NCI-H2081 treated with DMSO at 0.1 percent for 48 hours (cell line): ENCODE data around the gene LRCOL1.

Source experiments
- DNase-seq: peaks from one replicate; lab custom pipeline; 2025; lab: John Stamatoyannopoulos, UW

The LRCOL1 gene

GRCh38 chr12:132581348-132582057, 28.9 kb downstream of the LRCOL1 start:
- DNase-seq: no peak

DNA sequence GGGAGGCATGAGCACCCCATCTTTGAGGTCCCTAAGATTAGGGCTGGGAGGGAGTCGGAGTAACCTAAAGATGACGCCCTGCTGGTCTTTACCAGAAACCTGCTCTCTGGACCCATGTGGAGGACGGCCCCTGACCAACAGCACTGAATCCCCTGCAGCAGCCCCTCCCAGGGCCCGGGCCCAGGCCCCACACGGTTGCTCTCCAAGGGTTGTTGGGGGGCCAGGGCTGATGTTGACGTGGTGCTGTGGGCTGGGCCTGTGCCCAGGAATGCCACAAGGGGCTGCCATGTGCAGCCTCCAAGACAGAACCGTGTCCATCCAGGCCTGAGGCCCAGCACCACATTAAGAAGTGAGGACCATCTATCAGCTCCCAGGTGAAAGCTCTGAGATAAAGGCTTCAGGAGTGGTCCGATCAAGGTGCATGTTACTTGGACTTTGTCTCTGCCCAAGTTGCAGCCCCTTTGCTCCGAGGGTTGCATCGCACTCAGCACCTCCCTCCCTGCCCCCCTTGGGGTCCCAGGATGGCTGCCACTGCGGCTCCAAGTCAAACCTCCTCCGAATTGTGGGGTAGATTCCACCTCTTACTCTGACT, 29.6 kb downstream of the LRCOL1 start:
- DNase-seq: no peak

- DNase-seq: no peak
Observed at GRCh38 chr12:132579744-132580143, 30.6 kb downstream of the LRCOL1 start.

DNA sequence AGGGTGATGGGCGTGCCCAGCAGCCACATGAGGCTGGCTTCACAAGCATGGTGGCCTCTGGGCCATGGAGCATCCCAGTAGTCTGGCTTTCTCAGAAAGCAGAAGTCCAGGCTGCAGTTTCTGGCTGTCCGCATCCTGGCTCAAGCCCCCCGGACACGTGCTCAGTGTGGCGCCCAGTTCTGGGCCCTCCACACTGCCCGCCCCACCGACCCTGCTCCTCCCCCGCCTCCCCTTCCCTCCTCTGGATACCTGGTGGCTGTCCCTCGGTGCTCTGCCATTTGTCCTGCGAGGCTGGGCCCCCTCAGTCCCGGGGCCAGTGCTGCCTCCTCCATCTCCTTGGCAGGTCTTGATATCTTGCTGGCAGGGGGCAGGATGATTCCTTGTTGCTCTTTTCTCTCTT, 31.6 kb downstream of the LRCOL1 start:
- no peak for DNase-seq

- no peak for DNase-seq
Observed at GRCh38 chr12:132578118-132578517, 32.3 kb downstream of the LRCOL1 start.

GRCh38 chr12:132577191-132577920, 33.0 kb downstream of the LRCOL1 start:
- DNase-seq: no peak

GRCh38 chr12:132576701-132577100, 33.7 kb downstream of the LRCOL1 start:
- no peak for DNase-seq

DNA sequence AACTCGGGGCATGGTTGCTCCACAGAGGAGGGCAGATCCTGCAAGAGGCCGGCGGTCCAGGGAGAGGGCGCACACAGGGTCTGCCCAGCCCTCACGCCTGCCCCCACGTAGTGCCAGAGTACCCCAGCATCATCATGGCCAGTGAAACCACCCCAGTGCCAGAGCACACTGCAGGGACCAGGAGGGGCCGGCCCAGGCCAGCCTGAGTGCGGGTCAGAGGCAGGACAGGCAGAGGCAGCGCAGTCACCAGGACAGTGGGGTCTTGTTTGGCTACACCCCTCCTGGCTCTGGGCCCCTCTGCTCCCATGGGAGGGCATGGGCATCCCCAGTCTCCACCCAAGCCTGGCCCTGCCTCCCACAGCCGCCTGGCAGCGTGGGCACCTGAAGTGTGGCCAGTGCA, 34.7 kb downstream of the LRCOL1 start:
- no peak for DNase-seq

DNA sequence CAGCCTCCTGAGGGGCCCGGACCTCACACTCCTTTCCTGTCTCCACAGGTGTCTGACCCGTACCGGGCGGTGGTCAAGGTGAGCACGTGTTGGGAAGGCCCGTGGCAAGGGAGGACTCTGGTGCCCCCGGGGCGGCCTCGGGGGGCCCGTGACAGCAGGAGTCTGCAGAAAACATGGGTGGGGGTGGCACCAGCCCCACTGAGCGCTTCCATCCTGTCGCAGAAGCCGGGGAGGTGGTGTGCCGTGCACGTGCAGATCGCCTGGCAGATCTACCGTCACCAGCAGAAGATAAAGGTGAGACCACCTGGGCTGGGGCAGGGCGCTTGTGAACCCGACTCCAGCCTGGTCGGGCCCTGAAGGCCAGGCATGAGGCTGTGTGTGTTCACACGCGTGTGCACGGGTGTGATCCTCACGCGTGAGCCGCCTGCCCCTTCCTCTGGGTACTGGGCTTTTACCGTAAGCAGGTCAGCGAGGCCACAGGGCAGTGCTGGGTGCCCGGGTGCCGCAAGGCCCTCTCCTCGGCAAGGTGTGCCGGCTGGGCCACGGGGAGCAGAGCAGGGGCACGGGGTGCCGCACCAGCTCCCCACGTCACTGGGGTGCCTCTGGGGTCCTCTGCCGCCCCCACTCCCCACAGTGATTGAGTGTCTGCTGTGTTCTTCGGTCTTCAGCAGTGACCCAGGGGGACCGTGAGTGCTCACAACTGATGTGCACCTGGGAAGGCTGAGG, 35.9 kb downstream of the LRCOL1 start:
- no peak for DNase-seq

DNA sequence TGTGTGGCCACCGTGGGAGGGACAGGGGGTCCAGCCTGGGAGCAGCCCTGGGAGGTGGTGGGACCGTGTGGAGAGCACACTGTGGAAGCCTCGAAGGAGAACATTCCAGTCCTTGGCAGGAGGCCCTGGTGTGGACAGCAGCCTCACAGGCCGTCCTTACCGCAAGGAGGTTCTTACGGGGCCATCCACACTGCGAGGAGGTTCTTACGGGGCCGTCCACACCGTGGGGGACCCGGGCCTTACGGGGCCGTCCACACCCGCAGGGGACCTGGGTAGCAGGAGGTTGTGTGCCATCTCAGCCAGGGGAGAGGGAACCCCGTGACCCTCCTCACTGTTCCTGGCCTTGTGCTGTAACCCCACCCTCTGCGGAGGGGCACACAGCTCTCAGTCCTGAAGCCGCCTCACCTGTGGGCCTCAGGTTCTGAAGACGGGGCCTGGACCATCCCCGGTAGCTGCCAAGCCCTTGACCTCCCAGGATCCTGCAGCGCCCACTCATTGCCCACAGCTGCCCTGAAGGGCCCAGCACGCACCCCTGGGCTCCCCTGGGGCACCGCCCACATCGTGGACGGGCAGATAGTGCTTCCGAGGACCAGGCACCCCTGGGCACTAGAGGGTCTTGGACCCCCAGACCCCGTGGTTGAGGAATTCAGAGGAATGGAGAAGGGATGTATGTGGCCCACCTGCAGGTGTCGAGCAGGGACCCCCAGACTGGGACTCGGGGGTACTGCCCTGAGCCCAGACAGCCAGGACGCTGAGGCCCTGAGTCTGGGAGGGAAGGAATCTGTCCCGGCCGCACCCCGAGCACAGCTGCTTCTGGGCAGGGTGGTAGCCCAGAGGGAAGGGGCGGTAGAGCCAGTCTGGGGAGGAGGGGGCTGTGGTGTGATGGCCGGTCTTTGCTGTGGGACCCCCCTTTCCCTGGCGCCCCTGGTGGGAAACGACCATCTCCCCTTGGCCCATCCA, 37.3 kb downstream of the LRCOL1 start:
- no peak for DNase-seq

- no peak for DNase-seq
Observed at GRCh38 chr12:132572106-132572505, 38.3 kb downstream of the LRCOL1 start.

GRCh38 chr12:132571598-132571997, 38.8 kb downstream of the LRCOL1 start:
- DNase-seq: no peak

- DNase-seq: no peak
Observed at GRCh38 chr12:132571051-132571450, 39.3 kb downstream of the LRCOL1 start.

DNA sequence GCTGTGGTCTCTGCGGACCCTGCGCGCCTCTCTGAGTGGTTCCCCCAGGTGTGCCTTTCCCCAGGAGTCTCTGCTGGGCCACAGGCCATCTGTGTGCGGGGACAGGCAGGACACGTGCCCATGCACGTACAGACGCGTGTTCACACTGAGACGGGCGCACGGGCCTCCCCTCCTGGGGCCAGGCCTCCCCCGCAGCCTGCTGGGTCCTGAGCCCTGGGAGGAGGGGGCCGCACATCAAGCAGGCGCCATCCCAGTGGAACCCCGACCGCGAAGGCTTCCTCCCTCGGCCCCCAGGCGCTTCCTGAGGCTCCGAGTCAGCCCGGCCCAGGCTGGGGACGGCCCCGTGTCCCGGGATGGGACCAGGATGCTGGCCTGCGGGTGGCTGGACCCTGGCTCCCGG, 39.7 kb downstream of the LRCOL1 start:
- DNase-seq: no peak

DNA sequence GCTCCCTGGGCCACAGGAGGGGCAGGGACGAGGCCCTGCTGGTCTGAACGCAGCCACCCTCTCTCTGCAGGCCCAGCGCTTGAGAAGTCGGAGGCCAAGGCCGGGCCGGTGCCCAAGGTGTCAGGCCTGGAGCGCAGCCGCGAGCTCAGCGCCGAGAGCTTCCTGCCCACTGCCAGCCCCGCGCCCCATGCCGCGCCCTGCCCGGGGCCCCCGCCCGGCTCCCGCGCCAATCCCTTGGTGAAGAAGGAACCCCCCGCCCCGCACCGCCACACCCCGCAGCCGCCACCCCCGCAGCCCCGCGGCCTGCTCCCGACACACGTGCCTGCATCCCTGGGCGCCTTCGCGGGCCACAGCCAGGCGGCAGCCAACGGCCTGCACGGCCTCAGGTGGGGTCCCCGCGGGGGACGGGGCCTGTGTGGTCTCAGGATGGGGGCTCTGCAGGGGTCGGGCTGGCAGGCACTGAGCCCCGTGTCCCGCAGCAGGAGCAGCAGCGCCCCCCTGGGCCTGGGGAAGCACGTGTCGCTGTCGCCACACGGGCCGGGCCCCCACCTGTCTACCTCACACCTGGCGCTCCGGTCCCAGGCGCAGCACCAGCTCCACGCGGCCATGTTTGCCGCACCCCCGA, 40.4 kb downstream of the LRCOL1 start:
- no peak for DNase-seq

- DNase-seq: no peak
Observed at GRCh38 chr12:132568826-132569480, 41.4 kb downstream of the LRCOL1 start.

DNA sequence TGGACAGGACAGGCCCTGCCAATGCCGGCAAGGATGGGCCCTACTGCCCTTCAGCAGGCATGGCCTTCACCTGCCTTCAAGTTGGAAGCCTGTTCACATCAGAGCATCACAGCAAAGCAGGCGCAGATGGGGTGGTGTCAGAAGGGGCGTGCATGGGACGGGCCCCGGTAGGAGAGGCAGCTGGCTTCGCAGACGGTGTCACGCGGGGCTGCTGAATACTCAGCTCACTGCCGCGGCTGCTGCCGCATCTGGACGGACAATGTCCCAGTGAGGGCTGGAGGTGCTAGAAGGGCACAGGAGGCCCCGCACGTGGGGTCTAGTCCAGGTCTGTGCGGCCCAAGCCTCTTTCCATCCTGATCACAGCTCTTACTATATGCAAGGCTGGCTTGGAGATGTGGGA, 42.1 kb downstream of the LRCOL1 start:
- DNase-seq: no peak

GRCh38 chr12:132566516-132567131, 43.8 kb downstream of the LRCOL1 start:
- DNase-seq: no peak

- no peak for DNase-seq
Observed at GRCh38 chr12:132565365-132565764, 45.0 kb downstream of the LRCOL1 start.

DNA sequence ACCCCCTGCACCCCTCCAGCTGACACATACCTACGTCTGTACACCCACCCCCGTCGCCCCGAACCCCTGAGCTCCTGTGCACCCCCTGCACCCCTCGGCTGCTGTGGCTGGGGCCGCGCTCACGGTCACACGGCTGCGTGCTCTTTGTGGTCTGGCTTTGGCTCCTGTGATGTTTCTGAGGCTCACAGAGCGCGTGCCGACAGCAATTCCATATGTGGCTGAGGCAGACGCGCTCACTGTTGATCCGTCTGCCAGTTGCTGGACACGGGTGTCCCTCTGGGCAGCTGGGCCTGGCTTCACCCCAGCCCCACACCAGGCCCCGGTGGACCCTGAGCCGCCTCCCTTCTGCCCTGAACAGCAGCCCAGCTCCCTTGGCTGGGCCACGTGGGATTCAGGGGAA, 46.5 kb downstream of the LRCOL1 start:
- no peak for DNase-seq
